Stimulated activated naive B cell treated with anti-CD40 and anti-IgM and Interleukin-4, amounts not matched to agents 10 μg/mL and 1 μg/mL and 100 μg/mL, for 72 hours (primary cell): ENCODE measurements around the gene CEP70.
"Not testable (repeated sequence)": the region's sequence is repeated elsewhere in the genome, so short reads cannot be mapped to it uniquely, and the experiment has no call there.

ENCODE experiments used
- ATAC-seq, 2 donors: fragments of 150-1000 bp; cut with Tn5 transposase; replicated peaks; 2 replicates each; pipeline ENCODE4 v1.10.0; 2021; ENCODE audit warnings: moderate library complexity in 1 of 2
- DNase-seq: peaks from one replicate; pipeline ENCODE4 v3.0.0; 2021
- H3K27ac Mint-ChIP-seq: one replicate; pipeline ENCODE4 v1.8.0; 2022; ENCODE audit warnings: mild to moderate bottlenecking, mixed read lengths
- H3K27me3 Mint-ChIP-seq, 2 donors: one replicate each; pipeline ENCODE4 v1.8.0; 2022; ENCODE audit warnings: mixed read lengths in 2 of 2
- H3K36me3 Mint-ChIP-seq, 2 donors: one replicate each; pipeline ENCODE4 v1.8.0; 2022; ENCODE audit warnings: mixed read lengths in 2 of 2, mild to moderate bottlenecking in 1 of 2
- H3K4me1 Mint-ChIP-seq, 2 donors: one replicate each; pipeline ENCODE4 v1.8.0; 2022; ENCODE audit warnings: mixed read lengths in 2 of 2, mild to moderate bottlenecking in 1 of 2
- H3K4me3 Mint-ChIP-seq, 2 donors: one replicate each; pipeline ENCODE4 v1.8.0; 2022; ENCODE audit warnings: mild to moderate bottlenecking in 2 of 2, mixed read lengths in 2 of 2, moderate library complexity in 1 of 2
- H3K9me3 Mint-ChIP-seq, 2 donors: one replicate each; pipeline ENCODE4 v1.8.0; 2022; ENCODE audit warnings: mixed read lengths in 2 of 2, mild to moderate bottlenecking in 1 of 2

Gene CEP70

DNA sequence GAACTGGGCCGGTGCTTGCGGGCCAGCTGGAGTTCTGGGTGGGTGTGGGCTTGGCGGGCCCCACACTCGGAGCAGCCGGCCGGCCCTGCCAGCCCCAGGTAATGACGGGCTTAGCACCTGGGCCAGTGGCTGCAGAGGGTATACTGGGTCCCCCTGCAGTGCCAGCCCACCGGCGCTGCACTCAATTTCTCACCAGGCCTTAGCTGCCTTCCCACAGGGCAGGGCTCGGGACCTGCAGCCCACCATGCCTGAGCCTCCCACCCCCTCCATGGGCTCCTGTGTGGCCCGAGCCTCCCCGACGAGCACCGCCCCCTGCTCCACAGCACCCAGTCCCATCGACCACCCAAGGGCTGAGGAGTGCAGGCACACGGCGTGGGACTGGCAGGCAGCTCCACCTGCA lies 109.4 kb downstream of the CEP70 start:
- not testable (repeated sequence) for H3K4me1 Mint-ChIP-seq, H3K27ac Mint-ChIP-seq, ATAC-seq, DNase-seq, H3K27me3 Mint-ChIP-seq, H3K4me3 Mint-ChIP-seq
- peaks cover 29 to 33% of the 10 kb centered on the region in 2 donors for H3K9me3 Mint-ChIP-seq
- H3K36me3 Mint-ChIP-seq: peaks cover 7 to 13% of the 10 kb centered on the region in 2 donors

DNA sequence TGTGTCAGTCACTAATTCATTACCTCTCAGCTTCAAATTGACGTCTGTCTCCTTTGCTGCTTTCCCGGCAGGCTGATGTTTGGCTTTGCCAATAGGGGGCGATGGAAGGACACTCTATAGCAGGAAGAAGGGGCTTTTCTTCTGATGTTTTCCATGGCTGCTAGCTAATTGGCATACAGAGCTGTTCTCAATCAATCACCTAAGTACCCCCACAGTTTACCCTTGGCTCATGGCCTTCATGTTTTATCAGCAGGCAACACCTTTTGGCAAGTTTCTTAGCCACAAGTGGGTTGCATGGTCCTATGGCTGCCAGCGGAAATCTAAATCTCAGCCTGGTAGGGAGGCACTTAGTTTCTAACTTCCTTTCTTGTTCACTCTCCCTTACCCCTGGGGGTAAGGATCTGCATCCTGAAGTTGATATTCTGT lies 114.6 kb downstream of the CEP70 start:
- Mint-ChIP-seq H3K4me1 (no peaks in the 10 kb centered on the region), H3K27ac (no peak overlapping the region), H3K27me3 (peaks cover 0 to 8% of the 10 kb centered on the region in 2 donors), H3K36me3 (no peaks in the 10 kb centered on the region), H3K4me3 (no peak overlapping the region), H3K9me3 (peaks cover 0 to 7% of the 10 kb centered on the region in 2 donors)
- ATAC-seq (peak in 1 of 2 donors; percentile 69), DNase-seq (peak; percentile 13)

DNA sequence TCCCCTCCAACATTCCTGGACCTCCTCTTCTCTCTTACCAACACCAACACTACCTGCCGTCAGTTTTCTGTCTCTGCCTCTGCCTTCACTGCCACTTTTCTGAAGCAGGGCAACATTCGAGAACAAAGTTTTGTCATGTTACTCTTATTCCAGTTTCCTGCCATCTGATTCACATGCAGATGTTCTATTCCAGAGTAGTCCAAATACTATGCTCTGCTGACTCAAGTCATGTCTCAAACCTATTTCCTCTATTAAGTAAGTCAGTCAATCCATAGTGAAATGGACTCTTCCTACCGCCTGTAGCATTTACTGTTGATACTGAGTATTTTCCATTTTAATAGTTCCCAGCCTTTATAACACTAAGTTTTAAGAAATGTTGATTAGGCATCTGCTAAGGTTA lies 116.3 kb downstream of the CEP70 start:
- ATAC-seq (no peak), DNase-seq (no peak)
- Mint-ChIP-seq H3K27me3 (peaks cover 0 to 8% of the 10 kb centered on the region in 2 donors), H3K9me3 (no peaks in the 10 kb centered on the region), H3K4me3 (no peak overlapping the region), H3K27ac (no peak overlapping the region), H3K36me3 (no peaks in the 10 kb centered on the region), H3K4me1 (no peaks in the 10 kb centered on the region)

DNA sequence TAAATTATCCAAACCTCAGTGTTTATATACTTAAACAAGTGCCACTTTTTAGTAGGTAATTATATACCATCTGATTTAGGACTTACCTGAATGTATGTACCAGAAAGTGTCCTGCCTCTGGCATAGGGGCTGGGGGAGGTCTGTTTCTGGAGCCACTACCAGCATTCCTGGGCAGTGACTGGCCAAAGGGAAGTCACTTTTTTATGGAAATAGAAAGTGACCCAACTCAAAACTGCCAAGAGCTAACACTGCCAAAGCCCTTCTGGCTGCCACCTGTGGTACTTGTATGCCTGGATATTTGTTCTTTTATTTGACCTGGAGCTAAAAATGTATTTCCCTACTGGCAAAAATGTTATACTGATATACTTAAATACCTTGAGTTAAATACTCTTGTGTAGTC lies 116.9 kb downstream of the CEP70 start:
- no peak overlapping the region for H3K4me3 Mint-ChIP-seq
- no peak overlapping the region for H3K27ac Mint-ChIP-seq
- peaks cover 0 to 8% of the 10 kb centered on the region in 2 donors for H3K27me3 Mint-ChIP-seq
- H3K36me3 Mint-ChIP-seq: no peaks in the 10 kb centered on the region
- no peaks in the 10 kb centered on the region for H3K4me1 Mint-ChIP-seq
- ATAC-seq: no peak
- no peak for DNase-seq
- H3K9me3 Mint-ChIP-seq: no peaks in the 10 kb centered on the region

DNA sequence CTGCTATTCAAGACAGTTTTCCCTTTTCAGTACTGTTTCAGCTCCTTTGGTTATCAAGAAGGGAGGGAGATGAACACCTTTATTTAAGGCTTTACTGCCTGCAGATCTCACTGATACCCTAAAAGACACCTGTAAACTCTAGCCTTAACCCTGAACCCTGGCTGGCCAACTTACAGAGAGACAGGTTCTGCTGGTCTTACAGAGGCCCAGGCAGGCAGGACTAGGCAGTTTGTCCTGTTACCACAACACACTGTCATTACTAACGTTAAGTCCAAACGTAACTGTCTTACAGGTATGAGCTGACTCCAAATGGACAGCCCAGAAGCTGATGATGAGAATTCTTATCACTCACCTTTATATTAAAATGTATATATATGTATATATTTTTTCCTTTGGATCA lies 117.5 kb downstream of the CEP70 start:
- no peaks in the 10 kb centered on the region for H3K4me1 Mint-ChIP-seq
- H3K27ac Mint-ChIP-seq: no peak overlapping the region
- H3K36me3 Mint-ChIP-seq: no peaks in the 10 kb centered on the region
- H3K27me3 Mint-ChIP-seq: peaks cover 0 to 8% of the 10 kb centered on the region in 2 donors
- DNase-seq (no peak), ATAC-seq (no peak)
- H3K4me3 Mint-ChIP-seq: no peak overlapping the region
- H3K9me3 Mint-ChIP-seq: no peaks in the 10 kb centered on the region

DNA sequence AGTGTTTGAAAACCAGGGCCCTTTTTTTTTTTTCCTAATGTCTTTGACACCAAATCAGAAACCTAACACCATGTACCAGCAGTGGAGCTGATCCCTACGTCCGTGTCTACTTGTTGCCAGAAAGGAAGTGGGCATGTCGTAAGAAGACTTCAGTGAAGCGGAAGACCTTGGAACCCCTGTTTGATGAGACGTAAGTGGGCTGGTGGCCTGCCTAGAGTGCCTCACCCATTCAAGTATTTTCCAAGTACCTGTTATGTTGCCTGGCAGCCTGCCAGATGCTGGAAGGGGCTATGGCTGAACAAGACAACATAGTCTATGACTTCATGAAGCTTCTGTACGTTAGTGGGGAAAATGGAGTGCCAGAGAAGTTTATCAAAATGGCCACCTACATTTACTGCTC lies 119.9 kb downstream of the CEP70 start:
- no peak overlapping the region for H3K27ac Mint-ChIP-seq
- no peak overlapping the region for H3K4me3 Mint-ChIP-seq
- DNase-seq (no peak), ATAC-seq (no peak)
- no peaks in the 10 kb centered on the region for H3K4me1 Mint-ChIP-seq
- no peaks in the 10 kb centered on the region for H3K9me3 Mint-ChIP-seq
- H3K36me3 Mint-ChIP-seq: no peaks in the 10 kb centered on the region
- peaks cover 0 to 8% of the 10 kb centered on the region in 2 donors for H3K27me3 Mint-ChIP-seq

DNA sequence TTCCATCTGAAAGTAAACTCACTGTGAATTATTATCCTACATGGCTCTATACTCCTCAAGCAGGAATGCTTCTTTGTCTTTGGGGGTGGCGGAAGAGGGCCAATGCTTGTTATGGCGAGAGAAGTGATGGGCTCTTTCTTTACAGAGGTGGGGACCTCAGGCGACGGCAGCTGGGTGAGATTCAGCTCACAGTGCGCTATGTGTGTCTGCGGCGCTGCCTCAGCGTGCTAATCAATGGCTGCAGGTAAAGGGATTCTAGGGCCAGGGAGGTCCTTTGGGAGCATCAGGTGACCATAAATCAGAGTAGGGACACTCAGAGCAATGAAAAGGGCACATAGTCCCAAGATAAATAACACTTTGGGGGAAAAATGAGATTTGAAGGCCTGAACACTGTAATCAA lies 120.7 kb downstream of the CEP70 start:
- ATAC-seq (no peak), DNase-seq (no peak)
- H3K36me3 Mint-ChIP-seq: no peaks in the 10 kb centered on the region
- no peak overlapping the region for H3K4me3 Mint-ChIP-seq
- H3K4me1 Mint-ChIP-seq: no peaks in the 10 kb centered on the region
- H3K27ac Mint-ChIP-seq: no peak overlapping the region
- H3K27me3 Mint-ChIP-seq: peaks cover 0 to 2% of the 10 kb centered on the region in 2 donors
- no peaks in the 10 kb centered on the region for H3K9me3 Mint-ChIP-seq

DNA sequence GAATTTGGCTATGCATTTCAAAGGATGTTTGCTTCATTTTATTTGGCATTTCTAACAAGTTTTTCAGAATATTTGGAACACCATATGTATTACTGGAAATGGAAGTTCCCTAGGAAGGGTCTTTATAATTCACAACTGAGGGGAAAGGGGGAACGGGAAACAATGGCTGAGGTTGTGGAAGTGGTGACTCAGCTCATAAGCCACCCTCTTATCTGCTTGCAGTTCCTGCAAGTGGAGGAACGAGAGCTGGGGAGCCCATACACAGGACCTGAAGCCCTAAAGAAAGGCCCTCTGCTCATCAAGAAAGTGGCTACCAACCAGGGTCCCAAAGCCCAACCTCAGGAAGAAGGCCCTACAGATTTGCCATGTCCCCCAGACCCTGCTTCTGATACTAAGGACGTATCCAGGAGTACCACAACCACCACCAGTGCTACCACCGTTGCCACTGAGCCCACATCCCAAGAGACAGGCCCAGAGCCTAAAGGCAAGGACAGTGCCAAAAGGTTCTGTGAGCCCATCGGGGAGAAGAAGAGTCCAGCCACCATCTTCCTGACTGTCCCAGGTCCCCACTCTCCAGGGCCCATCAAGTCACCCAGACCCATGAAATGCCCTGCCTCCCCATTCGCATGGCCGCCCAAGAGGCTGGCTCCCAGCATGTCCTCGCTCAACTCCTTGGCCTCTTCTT lies 121.8 kb downstream of the CEP70 start:
- Mint-ChIP-seq H3K4me1 (no peaks in the 10 kb centered on the region), H3K4me3 (no peak overlapping the region), H3K27me3 (peaks cover 4 to 10% of the 10 kb centered on the region in 2 donors), H3K9me3 (no peaks in the 10 kb centered on the region), H3K27ac (no peak overlapping the region), H3K36me3 (no peaks in the 10 kb centered on the region)
- DNase-seq (no peak), ATAC-seq (no peak)

DNA sequence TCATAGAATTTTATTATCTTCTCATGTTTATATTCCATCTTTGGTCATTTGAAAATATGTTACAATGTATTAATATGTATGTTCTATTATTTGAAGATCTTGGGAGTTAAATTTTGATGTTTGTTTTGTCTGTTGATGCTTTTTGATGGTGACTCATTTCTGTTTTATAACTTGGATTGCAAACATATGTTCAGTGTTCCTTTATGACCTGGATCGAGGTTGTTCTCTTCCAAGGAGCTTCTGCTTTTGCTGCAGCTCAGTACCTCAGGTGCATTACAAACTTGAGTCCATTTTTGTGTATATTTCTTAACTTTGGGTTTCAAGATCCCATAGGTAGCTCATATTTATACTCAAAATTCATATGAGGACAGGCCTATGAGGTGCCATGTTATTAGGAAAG lies 122.6 kb downstream of the CEP70 start:
- ATAC-seq (no peak), DNase-seq (no peak)
- H3K4me3 Mint-ChIP-seq: no peak overlapping the region
- no peaks in the 10 kb centered on the region for H3K9me3 Mint-ChIP-seq
- peaks cover 4 to 10% of the 10 kb centered on the region in 2 donors for H3K27me3 Mint-ChIP-seq
- no peak overlapping the region for H3K27ac Mint-ChIP-seq
- H3K36me3 Mint-ChIP-seq: no peaks in the 10 kb centered on the region
- H3K4me1 Mint-ChIP-seq: no peaks in the 10 kb centered on the region

DNA sequence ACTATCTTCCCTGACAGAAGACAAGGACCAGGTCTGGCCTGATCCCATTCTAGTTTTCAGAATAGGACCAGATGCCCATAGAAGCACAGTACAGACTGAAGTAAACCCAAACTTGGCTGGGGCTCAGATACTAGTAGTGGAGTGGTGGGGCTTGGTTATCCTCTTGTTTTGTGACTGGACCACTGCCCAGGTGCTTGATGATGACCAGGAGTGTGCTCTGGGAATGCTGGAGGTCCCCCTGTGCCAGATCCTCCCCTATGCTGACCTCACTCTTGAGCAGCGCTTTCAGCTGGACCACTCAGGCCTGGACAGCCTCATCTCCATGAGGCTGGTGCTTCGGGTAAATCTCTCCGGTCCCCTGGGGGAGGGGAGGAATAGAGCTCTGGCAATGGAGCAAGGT lies 123.4 kb downstream of the CEP70 start:
- H3K4me3 Mint-ChIP-seq: no peak overlapping the region
- no peaks in the 10 kb centered on the region for H3K36me3 Mint-ChIP-seq
- no peaks in the 10 kb centered on the region for H3K4me1 Mint-ChIP-seq
- no peak overlapping the region for H3K27ac Mint-ChIP-seq
- no peaks in the 10 kb centered on the region for H3K9me3 Mint-ChIP-seq
- H3K27me3 Mint-ChIP-seq: peaks cover 4 to 10% of the 10 kb centered on the region in 2 donors
- DNase-seq: no peak
- ATAC-seq: no peak

DNA sequence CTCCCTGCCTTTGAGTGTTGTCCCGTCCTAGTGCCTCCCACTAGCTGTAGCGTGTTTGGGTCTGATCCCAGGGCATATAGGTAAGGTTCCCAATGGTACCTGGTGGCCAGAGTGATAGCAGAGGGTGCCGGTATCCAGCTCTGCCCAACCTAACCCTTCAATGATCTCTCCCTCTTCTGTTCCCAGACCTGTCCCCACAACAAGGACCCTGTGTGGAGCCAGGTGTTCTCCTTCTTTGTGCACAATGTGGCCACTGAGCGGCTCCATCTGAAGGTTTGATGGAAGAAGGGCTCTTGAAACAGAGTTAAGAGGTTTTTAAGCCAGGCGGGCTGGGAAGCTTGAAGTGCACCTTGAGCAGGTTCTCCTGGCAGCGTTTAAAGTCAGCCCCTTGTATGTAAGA lies 124.2 kb downstream of the CEP70 start:
- H3K27ac Mint-ChIP-seq: no peak overlapping the region
- no peak overlapping the region for H3K4me3 Mint-ChIP-seq
- no peaks in the 10 kb centered on the region for H3K36me3 Mint-ChIP-seq
- H3K9me3 Mint-ChIP-seq: no peaks in the 10 kb centered on the region
- H3K27me3 Mint-ChIP-seq: peaks cover 4 to 10% of the 10 kb centered on the region in 2 donors
- DNase-seq (no peak), ATAC-seq (no peak)
- H3K4me1 Mint-ChIP-seq: no peaks in the 10 kb centered on the region

DNA sequence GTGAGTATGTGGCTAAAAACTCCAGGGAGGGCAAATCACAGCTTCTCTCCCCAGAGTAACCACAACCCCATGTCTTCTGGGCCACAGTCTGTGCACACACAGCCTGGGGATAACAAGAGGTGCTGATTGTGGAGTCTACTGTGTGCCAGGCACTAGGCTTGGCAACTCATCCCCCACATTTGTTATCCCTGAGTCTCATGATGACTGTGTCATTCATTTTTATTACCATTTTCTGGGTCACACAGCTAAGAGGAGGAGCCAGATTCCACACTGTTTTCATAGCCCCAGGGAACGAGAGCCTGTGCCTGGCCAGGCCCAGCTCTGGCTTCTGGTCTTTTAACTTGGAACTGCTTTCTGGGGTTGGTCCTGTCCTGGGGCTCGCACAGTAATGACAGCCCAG lies 125.2 kb downstream of the CEP70 start:
- DNase-seq (no peak), ATAC-seq (no peak)
- no peaks in the 10 kb centered on the region for H3K9me3 Mint-ChIP-seq
- H3K4me1 Mint-ChIP-seq: no peaks in the 10 kb centered on the region
- no peak overlapping the region for H3K4me3 Mint-ChIP-seq
- H3K27me3 Mint-ChIP-seq: peaks cover 4 to 10% of the 10 kb centered on the region in 2 donors
- no peak overlapping the region for H3K27ac Mint-ChIP-seq
- H3K36me3 Mint-ChIP-seq: no peaks in the 10 kb centered on the region

DNA sequence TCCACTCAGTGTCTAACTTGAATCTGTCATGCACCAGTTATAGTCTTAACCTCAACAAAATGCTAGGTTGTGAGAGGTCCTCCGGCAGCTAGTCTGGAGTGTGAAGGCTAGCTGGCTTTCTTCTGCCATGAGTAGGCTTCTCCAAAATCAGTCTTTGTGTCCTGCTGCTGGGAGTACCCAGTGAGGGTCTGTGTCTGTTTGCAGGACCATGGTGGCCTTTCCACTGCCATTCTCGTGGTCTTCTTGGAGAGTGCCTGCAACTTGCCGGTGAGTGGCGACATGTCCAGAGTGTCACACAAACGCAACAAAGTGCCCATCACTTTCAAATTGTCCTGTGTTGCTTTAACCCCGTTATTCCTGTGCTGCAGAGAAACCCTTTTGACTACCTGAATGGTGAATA lies 125.6 kb downstream of the CEP70 start:
- Mint-ChIP-seq H3K9me3 (no peaks in the 10 kb centered on the region), H3K4me3 (no peak overlapping the region), H3K27ac (no peak overlapping the region), H3K27me3 (peaks cover 4 to 10% of the 10 kb centered on the region in 2 donors), H3K4me1 (no peaks in the 10 kb centered on the region), H3K36me3 (no peaks in the 10 kb centered on the region)
- no peak for DNase-seq
- no peak for ATAC-seq

DNA sequence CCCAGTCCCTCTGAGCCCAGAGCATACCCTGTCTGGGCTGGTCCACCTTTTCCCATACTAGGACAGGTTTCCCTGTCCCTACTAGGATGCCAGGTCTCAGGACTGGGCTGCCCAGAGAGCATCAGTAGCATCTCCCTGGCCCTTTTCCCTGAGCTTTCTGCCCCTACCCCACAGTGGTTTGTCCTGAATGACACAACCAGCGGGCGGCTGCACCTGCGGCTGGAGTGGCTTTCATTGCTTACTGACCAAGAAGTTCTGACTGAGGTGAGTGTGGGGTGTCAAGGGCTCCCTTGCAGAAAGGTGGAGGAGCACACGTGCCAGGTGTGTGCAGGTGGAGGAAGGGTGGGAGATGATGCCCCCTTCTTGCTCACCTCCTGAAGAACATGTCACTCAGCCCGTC lies 126.1 kb downstream of the CEP70 start:
- H3K4me1 Mint-ChIP-seq: no peaks in the 10 kb centered on the region
- H3K27me3 Mint-ChIP-seq: peaks cover 4 to 10% of the 10 kb centered on the region in 2 donors
- DNase-seq (no peak), ATAC-seq (no peak)
- H3K9me3 Mint-ChIP-seq: no peaks in the 10 kb centered on the region
- no peak overlapping the region for H3K4me3 Mint-ChIP-seq
- H3K27ac Mint-ChIP-seq: no peak overlapping the region
- no peaks in the 10 kb centered on the region for H3K36me3 Mint-ChIP-seq

DNA sequence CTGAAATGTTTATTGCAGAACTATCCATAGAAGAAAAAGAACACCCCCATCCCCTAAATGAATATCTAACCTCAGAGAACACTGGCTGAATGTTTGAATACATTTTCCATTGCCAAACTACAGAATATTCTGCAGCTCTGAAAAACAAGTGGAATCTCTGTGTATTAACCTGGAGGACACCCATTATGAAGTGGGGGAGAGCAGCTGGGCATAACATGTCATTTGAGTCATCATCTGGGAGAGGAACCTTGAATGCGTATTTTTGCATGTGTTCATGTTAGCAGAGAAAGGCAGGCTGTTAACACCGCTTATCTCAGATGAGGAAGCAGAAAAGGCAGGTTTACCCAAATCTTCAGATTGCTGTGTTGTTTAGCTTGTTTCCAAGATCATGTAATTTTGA lies 128.1 kb downstream of the CEP70 start:
- Mint-ChIP-seq H3K27ac (no peak overlapping the region), H3K9me3 (no peaks in the 10 kb centered on the region), H3K4me1 (no peaks in the 10 kb centered on the region), H3K4me3 (no peak overlapping the region), H3K27me3 (peaks cover 8 to 10% of the 10 kb centered on the region in 2 donors), H3K36me3 (no peaks in the 10 kb centered on the region)
- no peak for DNase-seq
- ATAC-seq: no peak

DNA sequence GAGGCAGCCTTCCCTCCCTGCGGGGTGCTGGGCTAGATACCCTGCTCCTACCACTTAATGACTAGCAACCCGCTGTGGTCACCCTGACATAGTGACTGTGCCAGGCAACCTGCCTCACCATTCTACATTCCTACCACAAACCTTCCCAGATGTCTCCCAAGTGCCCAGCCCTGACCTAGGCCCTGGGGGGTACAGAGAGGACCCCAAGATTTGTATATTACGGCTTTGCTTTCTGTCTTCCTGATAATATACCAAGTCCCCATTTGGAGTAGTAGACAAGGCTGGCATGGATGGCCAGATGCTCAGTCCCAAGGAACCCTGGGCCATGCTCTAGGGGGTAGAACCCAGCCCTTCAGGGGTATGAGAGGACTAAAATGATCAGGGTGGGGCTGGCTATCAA lies 128.6 kb downstream of the CEP70 start:
- DNase-seq (no peak), ATAC-seq (no peak)
- H3K4me1 Mint-ChIP-seq: no peaks in the 10 kb centered on the region
- no peaks in the 10 kb centered on the region for H3K36me3 Mint-ChIP-seq
- H3K27me3 Mint-ChIP-seq: peaks cover 8 to 10% of the 10 kb centered on the region in 2 donors
- no peak overlapping the region for H3K27ac Mint-ChIP-seq
- no peak overlapping the region for H3K4me3 Mint-ChIP-seq
- H3K9me3 Mint-ChIP-seq: no peaks in the 10 kb centered on the region
